LHCN-M2 (cell line): Measurements from ENCODE around the gene CERCAM. TPM values are rescaled to one million over a fixed set of nuclear protein-coding genes. Genes with fewer than 3 reads are reported as not detected.
A peak's percentile ranks its signal among the peaks of the same experiment; 100 is the strongest.

Experiments used
- DNase-seq: peaks from one replicate; pipeline ENCODE4 v3.0.0-alpha.2; 2012; ENCODE audit warnings: low read depth
- total RNA-seq: library from RNA; depleted of rRNA; stranded (reverse); fragments of >200 nt; gene quantifications from 2 replicates; pipeline ENCODE4 v1.2.3, GENCODE V29; 2014; rRNA removed

The CERCAM gene
- total RNA-seq, 1 experiment from 2014 or later, result 103 TPM

- peak; percentile 92 for DNase-seq
Measured at GRCh38 chr9:128455849-128456612, 35.4 kb downstream of the CERCAM start, which contains the start of gene ODF2. Gene ODF2, plus strand, starts transcription at chr9:128456006. Its CDS starts 86 bp downstream, at chr9:128456092.

GRCh38 chr9:128456613-128457061, 36.0 kb downstream of the CERCAM start:
- peak; percentile 70 for DNase-seq

- DNase-seq, result no peak
Measured at GRCh38 chr9:128457207-128457606, 36.5 kb downstream of the CERCAM start.

- no peak for DNase-seq
Measured at GRCh38 chr9:128459011-128459410, 38.4 kb downstream of the CERCAM start.

GRCh38 chr9:128469070-128469469, 48.4 kb downstream of the CERCAM start:
- no peak for DNase-seq

- peak; percentile 69 for DNase-seq
Measured at GRCh38 chr9:128470560-128470959, 49.9 kb downstream of the CERCAM start.

- DNase-seq, result peak; percentile 34
Measured at GRCh38 chr9:128473104-128473503, 52.4 kb downstream of the CERCAM start.

- DNase-seq, result no peak
Measured at GRCh38 chr9:128475867-128476266, 55.2 kb downstream of the CERCAM start.

GRCh38 chr9:128479262-128479661, 58.6 kb downstream of the CERCAM start:
- DNase-seq, result no peak

GRCh38 chr9:128481561-128481960, 60.9 kb downstream of the CERCAM start:
- DNase-seq, result no peak

- no peak for DNase-seq
Measured at GRCh38 chr9:128482186-128482585, 61.5 kb downstream of the CERCAM start.

GRCh38 chr9:128484686-128485413, 64.2 kb downstream of the CERCAM start:
- DNase-seq, result no peak

- no peak for DNase-seq
Measured at GRCh38 chr9:128485414-128485855, 64.8 kb downstream of the CERCAM start.

- DNase-seq, result no peak
Measured at GRCh38 chr9:128486201-128486600, 65.5 kb downstream of the CERCAM start.

Other genes starting within 250 kb of the CERCAM start
- gene CIZ1, start 229.3 kb upstream of the CERCAM start, total RNA-seq, result 43.8 and 57.0 TPM in 2 replicates
- gene DNM1, start 217.5 kb upstream of the CERCAM start, total RNA-seq, result 0.17 TPM in 1 of 2 replicates, not detected in the other
- gene GOLGA2, start 144.8 kb upstream of the CERCAM start, total RNA-seq, result 73.2 and 76.5 TPM in 2 replicates
- gene SWI5, start 144.6 kb upstream of the CERCAM start, total RNA-seq, result 40.9 and 41.7 TPM in 2 replicates
- 15.6 and 19.2 TPM in 2 replicates for gene TRUB2, start 98.4 kb upstream of the CERCAM start, total RNA-seq
- gene COQ4, start 98.0 kb upstream of the CERCAM start, total RNA-seq, result 32.9 and 40.1 TPM in 2 replicates
- gene SLC27A4, start 80.3 kb upstream of the CERCAM start, total RNA-seq, result 37.3 and 37.5 TPM in 2 replicates
- 46.4 and 49.4 TPM in 2 replicates for gene URM1, start 49.5 kb upstream of the CERCAM start, total RNA-seq
- 55.2 and 63.3 TPM in 2 replicates for gene ODF2, start 35.1 kb downstream of the CERCAM start, total RNA-seq
- gene GLE1, start 83.9 kb downstream of the CERCAM start, total RNA-seq, result 50.1 and 53.2 TPM in 2 replicates
- 169 and 208 TPM in 2 replicates for gene SPTAN1, start 131.7 kb downstream of the CERCAM start, total RNA-seq
- 160 and 162 TPM in 2 replicates for gene DYNC2I2, start 236.0 kb downstream of the CERCAM start, total RNA-seq